GM21515 (cell line): Measurements from ENCODE around the gene LAMA5.

Experiments
- ATAC-seq: cut with Tn5 transposase; IDR thresholded peaks from one replicate; pipeline ENCODE4 v1.9.1; 2021; ENCODE audit not compliant: unreplicated experiment

The LAMA5 gene

GRCh38 chr20:62370807-62371587 is 3.9 kb upstream of the LAMA5 start:
- ATAC-seq = no peak

- no peak for ATAC-seq
Measured at GRCh38 chr20:62370115-62370806, 3.1 kb upstream of the LAMA5 start.

GRCh38 chr20:62369815-62370114 is 2.7 kb upstream of the LAMA5 start:
- no peak for ATAC-seq

GRCh38 chr20:62368976-62369814 is 2.1 kb upstream of the LAMA5 start:
- no peak for ATAC-seq

- ATAC-seq = no peak
Measured at GRCh38 chr20:62368392-62368975, 1.4 kb upstream of the LAMA5 start.

- no peak for ATAC-seq
Measured at GRCh38 chr20:62367633-62368391, 700 bp upstream of the LAMA5 start.

GRCh38 chr20:62366370-62367135 is 559 bp downstream of the LAMA5 start:
- ATAC-seq = no peak

- no peak for ATAC-seq
Measured at GRCh38 chr20:62365814-62366369, 1.2 kb downstream of the LAMA5 start.

- ATAC-seq = no peak
Measured at GRCh38 chr20:62364911-62365736, 2.0 kb downstream of the LAMA5 start.

GRCh38 chr20:62363920-62364851 is 2.9 kb downstream of the LAMA5 start:
- no peak for ATAC-seq

- ATAC-seq = no peak
Measured at GRCh38 chr20:62362991-62363919, 3.9 kb downstream of the LAMA5 start.

GRCh38 chr20:62362590-62362940 is 4.5 kb downstream of the LAMA5 start:
- ATAC-seq = no peak

GRCh38 chr20:62361799-62362589 is 5.1 kb downstream of the LAMA5 start:
- no peak for ATAC-seq

GRCh38 chr20:62360854-62361798 is 6.0 kb downstream of the LAMA5 start:
- ATAC-seq = no peak
